ENCODE data around the gene GMPPA.
A peak's percentile ranks its signal among the peaks of the same experiment; 100 is the strongest.

The GMPPA gene

DNA sequence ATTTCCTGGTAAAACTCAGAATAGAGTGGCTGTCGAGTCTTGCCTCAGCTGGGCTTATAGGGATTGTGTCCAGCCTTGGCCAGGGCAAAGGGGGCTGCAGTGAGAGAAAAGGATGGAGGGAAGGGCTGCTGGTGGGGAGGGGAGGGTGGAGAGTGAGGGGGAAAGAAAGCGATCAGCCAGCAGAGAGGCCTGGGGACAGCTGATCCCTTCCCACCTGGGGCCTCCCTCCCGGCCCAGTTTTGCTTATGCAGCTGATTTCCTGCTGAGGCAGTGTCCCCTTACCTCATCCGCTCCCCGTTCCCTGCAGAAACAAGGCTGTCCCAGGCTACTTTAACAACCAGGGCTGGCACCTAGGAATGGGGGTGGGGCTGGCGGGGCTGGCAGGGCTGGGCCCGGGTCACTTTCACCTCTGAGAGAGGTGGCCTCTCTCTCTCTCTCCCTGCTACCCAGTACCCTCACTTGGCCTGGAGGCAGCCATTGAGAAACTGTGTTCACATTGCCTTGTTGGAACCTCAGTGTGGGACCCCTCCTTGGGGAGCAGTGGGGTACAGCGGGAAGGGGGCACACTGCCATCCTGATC, 12.2 kb upstream of the GMPPA start:
- DNase-seq = no peak

DNA sequence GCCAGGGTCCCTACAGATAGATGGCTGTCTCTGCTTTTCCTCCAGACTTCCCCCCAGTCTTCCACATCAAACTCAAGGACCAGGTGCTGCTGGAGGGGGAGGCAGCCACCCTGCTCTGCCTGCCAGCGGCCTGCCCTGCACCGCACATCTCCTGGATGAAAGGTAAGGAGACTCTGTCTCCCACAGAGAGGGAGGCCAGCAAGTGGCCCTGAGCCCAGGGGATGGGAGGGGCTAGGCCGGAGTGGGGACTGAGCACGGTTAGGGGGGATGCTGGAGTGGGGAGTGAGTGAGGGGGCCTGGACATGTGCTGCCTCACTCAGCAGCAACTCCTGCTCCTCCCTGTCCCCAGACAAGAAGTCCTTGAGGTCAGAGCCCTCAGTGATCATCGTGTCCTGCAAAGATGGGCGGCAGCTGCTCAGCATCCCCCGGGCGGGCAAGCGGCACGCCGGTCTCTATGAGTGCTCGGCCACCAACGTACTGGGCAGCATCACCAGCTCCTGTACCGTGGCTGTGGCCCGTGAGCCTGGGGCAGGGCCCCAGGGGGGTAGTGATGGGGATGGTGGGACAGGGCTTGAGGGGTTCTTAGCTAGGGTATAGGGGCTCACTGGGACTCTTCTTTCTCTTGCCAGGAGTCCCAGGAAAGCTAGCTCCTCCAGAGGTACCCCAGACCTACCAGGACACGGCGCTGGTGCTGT, 10.4 kb upstream of the GMPPA start:
- DNase-seq = no peak

DNA sequence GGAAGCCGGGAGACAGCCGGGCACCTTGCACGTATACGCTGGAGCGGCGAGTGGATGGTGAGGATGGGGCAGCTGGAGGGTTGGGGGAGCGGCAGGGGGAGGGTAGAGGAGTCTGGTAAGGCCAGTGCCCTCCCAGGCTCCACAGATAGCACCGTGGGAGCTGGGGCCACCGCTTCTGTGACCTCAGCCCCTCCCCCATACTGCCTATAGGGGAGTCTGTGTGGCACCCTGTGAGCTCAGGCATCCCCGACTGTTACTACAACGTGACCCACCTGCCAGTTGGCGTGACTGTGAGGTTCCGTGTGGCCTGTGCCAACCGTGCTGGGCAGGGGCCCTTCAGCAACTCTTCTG, 9.9 kb upstream of the GMPPA start:
- no peak for DNase-seq

DNA sequence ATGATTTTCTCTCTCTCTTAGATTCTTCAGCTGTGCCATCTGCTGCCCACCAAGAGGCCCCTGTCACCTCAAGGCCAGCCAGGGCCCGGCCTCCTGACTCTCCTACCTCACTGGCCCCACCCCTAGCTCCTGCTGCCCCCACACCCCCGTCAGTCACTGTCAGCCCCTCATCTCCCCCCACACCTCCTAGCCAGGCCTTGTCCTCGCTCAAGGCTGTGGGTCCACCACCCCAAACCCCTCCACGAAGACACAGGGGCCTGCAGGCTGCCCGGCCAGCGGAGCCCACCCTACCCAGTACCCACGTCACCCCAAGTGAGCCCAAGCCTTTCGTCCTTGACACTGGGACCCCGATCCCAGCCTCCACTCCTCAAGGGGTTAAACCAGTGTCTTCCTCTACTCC, 9.4 kb upstream of the GMPPA start:
- no peak for DNase-seq

DNA sequence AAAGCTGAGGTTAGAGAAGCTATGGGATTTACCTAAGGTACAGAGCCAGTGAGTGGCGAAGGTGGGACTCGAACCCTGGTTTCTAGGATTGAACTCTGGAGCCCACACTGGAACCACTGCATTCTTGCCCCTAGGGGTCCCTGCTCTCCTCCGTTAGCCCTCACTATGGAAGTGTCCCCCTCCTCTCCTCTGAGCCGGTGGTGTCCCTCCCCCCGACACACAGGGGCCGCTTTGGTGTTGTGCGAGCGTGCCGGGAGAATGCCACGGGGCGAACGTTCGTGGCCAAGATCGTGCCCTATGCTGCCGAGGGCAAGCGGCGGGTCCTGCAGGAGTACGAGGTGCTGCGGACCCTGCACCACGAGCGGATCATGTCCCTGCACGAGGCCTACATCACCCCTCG, 8.5 kb upstream of the GMPPA start:
- no peak for DNase-seq

DNA sequence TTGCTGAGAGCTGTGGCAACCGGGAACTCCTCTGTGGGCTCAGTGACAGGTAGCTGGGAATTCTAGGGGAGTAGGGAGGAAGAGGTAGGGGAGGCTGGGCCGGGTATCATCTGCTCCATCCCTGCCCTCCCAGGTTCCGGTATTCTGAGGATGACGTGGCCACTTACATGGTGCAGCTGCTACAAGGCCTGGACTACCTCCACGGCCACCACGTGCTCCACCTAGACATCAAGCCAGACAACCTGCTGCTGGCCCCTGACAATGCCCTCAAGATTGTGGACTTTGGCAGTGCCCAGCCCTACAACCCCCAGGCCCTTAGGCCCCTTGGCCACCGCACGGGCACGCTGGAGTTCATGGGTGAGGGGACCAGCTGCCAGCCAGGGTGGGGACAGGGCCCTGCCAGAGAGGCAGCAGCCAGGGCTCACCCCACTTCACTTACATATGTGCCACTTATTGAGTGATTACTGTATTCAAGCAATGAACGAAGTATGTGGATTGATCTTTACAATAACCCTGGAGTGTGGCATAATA, 8.0 kb upstream of the GMPPA start:
- no peak for DNase-seq

DNA sequence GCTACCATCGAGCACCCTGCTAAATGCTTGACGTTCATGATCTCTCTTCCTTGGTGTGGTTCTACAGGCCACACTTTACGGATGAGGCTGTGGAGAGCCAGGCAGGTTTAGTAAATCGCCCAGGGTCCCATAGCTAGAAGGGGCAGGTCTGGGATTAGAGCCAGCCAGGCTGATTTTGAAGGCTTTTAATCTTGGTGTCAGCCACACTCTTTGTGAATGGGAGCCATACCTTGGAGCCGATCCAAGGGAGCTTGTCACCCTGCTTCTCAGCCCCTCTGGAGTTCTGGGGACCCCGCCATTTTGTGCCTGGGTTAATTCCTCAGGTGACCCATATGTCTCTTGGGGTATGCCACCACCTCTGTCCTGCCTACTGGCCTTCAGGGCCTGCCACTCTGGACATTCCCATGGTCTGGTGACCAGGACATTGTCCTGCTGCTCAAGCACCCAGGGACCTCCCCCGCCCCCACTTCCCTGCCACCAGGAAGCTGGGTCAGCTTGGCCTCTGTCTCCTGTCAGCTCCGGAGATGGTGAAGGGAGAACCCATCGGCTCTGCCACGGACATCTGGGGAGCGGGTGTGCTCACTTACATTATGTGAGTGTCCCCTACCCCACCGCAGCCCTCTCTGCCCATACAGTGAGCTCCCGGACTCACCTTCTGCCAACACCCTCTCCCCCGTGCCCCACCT, 7.3 kb upstream of the GMPPA start:
- DNase-seq = no peak

DNA sequence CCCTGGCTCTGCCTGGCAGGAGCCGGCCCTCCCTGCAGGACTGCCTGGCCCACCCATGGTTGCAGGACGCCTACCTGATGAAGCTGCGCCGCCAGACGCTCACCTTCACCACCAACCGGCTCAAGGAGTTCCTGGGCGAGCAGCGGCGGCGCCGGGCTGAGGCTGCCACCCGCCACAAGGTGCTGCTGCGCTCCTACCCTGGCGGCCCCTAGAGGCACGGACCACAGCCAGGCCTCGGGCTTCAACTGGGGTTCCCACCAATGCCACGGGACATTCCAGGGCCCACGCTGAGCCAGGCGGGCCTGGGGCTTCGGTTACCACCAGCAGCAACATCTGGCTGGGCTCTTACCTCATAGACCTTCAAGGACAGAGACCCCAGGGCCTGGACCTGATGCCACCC, 6.1 kb upstream of the GMPPA start:
- no peak for DNase-seq

DNA sequence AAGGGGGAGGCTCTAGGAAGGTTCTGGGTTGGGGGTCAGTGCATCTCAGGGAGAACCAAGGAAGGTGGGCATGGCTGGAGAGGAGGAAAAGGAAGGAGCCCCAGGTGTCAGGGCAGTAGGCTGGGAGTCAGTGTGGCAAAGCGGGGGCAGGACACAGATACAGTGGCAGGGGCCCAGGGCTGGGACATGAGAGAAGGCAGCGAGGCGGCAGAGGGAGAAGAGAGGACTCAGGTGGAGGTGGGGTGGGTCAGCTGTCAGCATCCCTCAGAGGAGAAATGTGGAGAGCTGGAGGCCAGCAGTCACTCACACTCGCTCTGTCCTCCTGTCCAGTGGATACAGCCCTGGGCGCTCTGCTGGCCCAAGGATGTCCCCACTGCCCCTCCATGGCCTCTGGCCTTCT, 5.6 kb upstream of the GMPPA start:
- DNase-seq = no peak

DNA sequence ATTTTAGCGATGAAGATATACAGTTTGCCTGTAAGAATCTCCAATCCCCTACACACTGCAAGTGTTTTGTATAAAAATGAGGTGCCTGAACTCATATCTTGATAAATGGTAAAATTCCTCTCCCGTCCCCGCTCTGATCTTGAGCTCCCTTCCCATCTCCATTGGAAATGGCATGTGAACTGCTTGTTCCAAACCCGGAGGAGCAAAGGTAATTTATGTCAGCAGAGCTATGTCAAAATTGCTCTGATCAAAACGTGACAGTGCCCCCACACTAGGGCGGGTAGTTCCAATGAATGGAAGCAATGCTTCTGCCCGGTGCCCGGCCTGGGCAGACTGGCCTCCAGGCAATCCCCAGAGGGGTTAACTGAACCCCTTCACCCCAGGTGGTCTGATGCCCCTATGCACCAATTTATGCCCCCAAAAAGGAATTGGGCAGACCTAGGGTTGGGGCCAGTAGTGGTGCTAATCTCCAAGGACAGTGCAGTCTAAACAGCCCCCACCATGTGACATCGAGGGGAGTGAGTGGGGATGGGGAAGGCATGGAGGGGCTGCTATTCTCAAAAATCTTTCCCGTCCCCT, 3.6 kb upstream of the GMPPA start:
- DNase-seq = no peak

DNA sequence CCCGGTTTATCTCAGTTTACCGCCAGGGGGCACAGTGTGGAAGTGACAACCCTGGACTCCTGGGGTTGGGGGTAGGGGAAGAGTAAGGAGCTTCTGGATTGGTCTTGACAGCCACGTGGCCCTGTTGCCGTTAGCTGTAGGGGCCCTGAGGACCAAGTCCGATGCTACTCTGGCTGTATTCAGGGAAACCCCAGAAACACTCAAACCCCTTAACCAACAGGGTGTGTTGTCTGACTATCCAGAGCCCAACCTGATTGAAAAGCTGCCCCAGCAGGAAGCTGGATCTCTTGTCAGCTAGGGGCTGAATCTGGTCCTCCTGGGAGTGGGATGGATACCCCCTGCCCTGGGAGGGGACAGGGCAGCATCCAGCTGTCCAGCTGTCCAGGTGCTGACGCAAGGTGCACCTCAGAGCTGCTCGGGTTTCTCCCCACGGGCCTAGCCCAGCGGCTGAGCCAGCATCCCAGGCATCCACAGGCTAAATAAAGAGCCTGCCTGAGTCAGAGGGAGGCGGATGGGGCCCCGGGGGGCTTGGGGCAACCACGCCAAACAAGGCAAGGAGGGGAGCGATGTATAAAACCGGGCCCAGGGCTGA, 3.1 kb upstream of the GMPPA start:
- DNase-seq = peak; percentile 81

DNA sequence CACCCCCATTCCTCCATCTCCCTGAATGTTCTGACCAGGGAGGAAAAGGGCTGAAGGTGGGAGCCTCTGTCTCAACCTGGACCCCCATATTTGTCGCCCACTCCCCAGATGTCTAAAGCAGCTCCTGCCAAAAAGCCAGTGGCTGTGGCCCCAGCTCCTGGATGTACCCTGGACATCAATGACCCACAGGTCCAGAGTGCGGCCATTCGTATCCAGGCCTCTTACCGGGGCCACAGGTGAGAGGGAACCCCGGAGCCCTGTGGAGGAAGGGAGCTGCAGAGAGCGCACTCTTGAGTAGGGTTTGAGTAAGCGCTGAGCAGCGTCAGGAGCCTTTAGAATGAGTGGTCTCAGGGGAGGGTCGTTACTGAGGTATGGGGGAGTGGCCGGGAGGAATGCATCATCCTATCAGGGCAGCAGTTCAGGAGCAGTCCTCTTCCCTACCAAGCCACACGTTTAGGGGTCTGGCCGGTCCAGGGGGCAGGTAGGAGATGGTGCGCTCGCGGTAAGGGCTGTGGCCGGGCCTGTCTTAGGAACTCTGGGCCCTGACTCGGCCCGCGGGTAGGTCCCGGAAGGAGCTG, 2.4 kb upstream of the GMPPA start:
- DNase-seq = no peak

DNA sequence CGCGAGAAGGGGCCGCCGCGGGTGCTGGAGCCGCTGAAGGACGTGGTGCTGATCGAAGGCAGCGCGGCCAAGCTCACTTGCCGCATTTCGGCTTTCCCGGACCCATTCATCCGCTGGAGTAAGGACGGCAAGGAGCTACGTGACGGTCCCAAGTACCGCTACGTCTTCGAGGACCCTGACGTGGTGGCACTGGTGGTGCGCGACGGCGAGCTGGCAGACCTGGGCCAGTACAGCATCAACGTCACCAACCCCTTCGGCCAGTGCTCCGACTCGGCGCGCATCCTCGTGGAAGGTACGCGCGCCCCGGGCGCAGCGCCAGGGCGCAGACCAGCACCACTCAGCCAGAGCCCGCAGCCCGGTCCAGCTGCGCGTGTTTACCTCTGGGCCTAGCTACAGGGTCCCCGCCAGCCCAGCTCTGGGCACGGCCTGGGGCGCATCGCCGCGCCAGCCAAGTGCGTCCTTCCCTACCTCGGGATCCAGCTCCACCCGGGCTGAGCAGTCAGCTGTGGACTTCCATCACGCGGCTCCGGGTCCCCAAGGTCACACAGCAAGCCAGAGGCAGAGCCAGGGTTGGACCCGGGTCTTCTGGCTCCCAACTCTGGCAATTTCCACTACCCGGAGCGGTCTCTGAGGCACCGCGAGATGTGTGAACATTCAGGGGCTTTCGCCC, 1.7 kb upstream of the GMPPA start:
- no peak for DNase-seq

DNA sequence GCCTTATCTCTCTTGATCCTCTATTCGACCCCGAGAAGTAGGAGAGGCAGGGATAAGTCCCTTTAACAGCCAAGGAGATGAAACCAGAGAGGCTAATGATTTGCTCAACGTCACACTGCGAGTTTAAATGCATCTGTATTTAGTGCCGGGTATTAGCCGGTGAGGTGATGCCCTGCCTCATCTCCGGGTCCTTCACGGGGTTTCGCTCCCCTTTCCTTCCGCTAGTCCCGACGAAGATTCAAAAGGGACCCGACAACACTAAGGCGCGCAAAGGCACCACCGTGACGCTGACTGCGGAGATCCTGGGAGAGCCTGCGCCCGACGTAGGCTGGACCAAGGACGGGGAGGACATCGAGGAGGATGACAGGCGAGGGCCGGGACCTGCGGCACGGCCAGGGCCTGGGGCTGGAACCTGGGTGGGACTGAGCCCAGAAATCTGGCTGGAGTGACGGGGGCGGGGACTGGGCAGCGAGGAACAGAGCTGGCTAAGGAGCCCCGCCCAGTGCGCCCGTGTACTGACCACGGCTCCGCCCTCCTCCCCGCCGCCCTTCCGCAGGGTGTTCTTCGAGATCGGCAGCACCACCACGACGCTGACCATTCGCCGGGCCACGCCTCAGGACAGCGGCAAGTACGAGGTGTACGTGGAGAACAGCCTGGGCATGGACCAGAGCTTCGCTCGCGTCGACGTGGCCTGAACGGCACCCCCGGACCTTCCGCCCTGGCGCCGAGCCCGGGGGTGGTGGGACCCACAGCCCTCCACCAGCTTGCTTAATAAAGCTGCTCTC, 1.0 kb upstream of the GMPPA start:
- DNase-seq = peak; percentile 35

DNA sequence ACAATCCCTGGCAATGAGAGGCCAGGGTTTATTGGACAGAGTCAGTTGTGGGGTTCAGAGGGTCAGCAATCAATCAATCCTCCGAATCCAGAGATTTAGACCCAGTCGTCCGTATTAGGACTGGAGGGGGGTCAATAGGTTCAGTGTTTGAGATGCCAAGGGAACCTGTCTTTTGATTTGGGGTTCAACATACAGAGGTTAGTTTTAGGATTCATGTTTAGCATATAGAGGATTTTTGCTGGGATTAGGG, 292 bp downstream of the GMPPA start:
- DNase-seq = no peak

DNA sequence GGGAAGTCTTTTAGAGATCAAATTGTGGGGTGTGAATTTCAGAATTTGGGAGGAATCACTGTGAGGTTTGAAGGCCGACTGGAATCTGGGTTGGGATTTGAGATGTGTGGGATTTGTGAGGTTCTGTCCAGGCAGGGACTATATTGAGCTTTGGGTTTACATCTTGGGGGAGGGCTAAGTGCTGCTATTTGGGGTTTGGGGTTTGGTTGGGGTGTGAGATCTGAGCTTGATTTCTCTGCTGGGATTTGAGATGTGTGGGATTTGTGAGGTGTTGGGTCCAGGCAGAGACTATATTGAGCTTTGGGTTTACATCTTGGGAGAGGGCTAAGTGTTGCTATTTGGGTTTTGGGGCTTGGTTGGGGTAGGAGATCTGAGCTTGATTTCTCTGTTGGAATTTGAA, 864 bp downstream of the GMPPA start:
- DNase-seq = no peak

DNA sequence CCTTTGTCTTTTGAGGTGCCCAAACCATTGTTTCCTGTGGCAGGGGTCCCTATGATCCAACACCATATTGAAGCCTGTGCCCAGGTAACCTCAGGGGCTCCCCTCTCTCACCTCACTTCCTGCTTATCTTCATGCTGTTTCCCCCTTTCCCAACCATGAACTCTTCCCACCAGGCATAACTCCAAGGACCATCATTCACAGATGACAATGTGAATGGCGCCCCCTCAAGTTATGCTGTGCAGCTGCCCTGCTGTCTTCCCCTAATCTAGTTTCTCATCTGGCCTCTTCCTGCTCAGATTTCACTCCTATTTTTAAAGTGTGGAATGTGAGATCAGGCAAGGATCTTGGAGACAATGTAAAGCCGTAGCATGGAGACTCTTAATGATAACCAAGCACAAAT, 1.4 kb downstream of the GMPPA start:
- DNase-seq = no peak

DNA sequence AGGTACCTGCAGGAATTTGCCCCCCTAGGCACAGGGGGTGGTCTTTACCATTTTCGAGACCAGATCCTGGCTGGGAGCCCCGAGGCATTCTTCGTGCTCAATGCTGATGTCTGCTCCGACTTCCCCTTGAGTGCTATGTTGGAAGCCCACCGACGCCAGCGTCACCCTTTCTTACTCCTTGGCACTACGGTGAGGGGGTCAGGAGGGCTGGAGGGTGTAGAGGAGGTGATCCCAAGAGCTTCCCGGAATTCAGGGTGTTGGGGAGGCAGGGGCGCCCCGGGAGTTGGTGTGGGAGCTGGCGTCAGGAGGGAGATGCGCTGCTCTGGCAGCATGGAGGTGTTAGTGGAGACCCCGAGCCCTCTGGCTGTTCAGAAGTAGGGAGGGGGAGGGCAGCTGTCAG, 3.2 kb downstream of the GMPPA start:
- DNase-seq = no peak

DNA sequence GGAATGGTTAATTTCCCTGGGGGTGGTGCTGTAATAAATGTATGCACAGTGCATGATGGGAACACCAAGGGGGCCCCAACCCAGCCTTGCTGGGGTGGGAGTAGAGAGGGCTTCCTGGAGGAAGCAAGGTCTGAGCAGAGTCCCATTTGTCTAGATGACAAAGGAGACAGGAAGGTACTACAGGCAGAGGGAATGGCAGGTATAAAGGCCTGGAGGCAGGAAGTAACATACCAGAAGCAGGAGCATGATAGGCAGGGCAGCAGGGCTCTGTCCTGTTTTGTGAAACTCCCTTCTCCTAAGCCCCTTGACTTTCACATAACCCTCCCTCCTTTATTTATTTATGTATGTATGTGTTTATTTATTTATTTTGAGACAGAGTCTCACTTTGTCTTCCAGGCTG, 3.9 kb downstream of the GMPPA start:
- DNase-seq = no peak

DNA sequence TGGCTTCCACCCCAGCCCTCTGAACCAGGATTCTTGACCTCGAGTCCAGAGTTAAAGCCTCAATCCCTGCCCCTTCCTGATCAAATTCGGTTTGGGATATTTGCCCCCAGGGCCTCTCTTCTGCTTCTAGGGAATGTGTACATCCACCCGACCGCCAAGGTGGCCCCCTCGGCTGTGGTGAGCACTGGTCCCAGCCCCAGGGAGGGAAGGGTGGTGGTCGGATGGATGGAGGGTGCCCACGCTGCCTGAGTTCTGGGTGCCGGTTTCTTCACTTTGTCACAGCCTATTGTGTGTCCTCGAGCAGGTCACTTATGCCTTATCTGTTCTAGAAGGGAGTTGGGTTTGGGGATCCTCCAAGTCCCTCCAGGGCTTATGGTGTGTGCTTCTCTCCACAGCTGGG, 6.9 kb downstream of the GMPPA start:
- DNase-seq = no peak

DNA sequence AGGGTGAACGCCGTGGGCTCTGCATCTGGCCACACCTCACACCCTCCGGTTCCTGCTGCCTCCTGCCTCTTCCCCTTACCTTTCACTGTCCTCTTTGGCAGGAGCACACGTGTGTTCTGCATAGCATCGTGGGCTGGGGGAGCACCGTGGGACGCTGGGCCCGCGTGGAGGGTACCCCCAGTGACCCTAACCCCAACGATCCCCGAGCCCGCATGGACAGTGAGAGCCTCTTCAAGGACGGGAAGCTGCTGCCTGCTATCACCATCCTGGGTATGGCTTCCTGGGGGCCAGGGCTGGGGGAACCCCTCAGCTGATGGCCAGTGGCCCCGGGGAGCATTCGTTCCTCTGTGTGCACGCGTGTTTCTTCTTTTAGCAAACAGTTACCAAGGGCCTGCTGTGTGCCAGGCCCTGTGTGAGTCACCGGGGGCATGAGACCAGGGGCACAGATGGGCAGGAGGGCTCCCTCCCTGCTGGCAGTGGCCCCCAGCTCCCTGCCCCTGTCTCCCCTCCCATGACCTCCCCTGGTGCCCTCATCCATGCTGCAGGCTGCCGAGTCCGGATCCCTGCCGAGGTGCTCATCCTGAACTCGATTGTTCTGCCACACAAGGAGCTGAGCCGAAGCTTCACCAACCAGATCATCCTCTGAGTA, 7.6 kb downstream of the GMPPA start:
- DNase-seq = no peak
